HG02938 (cell line): ENCODE results near the gene AUTS2.
"Not testable (repeated sequence)": the region's sequence is repeated elsewhere in the genome, so short reads cannot be mapped to it uniquely, and the experiment has no call there.

ENCODE experiments used
- ATAC-seq: cut with Tn5 transposase; IDR thresholded peaks from one replicate; pipeline ENCODE4 v1.9.1; 2021; ENCODE audit warnings: mild to moderate bottlenecking, moderate library complexity; ENCODE audit not compliant: unreplicated experiment

AUTS2 gene

GRCh38 chr7:70624500-70625103 is 1026.3 kb downstream of the AUTS2 start:
- ATAC-seq: no peak

GRCh38 chr7:70627461-70627860 is 1029.2 kb downstream of the AUTS2 start:
- ATAC-seq: no peak

- ATAC-seq: no peak
Measured at GRCh38 chr7:70630440-70630817, 1032.2 kb downstream of the AUTS2 start.

DNA sequence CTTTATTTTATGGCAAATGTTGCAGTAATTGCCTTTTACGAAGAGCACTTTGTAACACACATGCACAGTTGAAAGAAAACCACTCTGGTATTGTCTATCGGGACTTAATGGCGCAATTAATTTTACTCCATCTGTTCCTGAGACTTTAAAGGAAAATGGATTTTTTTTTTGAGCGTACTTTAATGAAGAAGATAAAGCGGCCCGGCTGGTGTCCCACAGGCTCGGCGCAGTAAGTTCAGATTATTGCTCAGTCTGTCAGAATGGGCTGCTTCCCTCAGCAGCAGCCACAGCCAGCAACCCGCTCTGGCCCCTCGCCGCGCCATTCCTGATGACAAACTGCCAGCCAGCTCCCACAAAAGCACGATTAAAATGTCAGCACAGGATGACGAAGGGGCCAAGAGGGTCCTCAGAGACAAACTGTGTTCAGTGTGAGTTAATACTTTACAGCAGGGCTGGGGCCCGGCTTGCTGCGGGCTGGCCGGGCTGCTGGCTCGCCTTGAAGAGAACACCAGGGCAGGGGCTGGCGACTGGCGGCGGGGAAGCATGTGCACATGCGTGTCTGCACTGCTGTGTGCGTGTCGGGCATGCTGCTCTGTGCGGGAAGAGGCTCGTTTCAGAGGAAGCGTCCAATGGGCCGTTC is 1032.7 kb downstream of the AUTS2 start:
- ATAC-seq: no peak

DNA sequence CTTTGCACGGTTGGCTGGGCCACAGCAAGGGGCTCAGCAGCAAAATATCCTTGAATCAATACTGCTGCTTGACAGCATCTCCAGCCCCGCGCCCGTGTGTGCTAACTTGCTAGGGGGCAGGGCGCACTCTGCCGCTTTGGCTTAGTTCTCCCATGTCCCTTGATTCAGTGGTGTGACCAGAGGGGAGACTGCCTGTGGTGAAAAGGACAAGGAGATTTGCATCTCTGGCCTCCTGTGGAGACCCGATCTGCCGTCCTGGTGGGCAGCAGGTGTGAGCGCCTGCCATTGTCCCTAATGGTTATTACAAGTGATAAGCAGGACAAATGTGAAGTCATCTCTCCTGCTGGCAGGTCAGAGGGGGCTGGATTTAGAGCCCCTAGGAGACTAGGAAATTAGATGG is 1033.4 kb downstream of the AUTS2 start:
- ATAC-seq: no peak

GRCh38 chr7:70632400-70632799 is 1034.1 kb downstream of the AUTS2 start:
- no peak for ATAC-seq

DNA sequence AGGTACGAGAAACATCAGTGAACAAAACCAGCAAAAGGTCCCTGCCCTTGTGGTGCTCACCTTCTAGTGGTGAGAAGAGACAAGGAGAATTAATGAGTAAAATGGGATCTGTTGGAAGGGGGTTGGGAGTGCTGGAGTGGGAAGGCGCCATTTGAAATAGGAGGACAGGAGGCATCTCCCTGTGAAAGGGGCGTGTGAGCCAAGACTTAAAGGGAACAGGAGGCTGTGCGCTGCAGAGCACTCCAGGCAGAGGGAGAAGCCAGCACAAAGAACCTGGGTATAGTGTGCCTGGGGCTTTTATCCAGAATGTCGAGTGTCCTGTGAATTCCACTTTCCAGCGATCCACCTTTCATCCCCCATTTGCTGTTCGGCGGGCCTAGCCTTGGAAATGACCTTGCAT is 1035.8 kb downstream of the AUTS2 start:
- no peak for ATAC-seq

DNA sequence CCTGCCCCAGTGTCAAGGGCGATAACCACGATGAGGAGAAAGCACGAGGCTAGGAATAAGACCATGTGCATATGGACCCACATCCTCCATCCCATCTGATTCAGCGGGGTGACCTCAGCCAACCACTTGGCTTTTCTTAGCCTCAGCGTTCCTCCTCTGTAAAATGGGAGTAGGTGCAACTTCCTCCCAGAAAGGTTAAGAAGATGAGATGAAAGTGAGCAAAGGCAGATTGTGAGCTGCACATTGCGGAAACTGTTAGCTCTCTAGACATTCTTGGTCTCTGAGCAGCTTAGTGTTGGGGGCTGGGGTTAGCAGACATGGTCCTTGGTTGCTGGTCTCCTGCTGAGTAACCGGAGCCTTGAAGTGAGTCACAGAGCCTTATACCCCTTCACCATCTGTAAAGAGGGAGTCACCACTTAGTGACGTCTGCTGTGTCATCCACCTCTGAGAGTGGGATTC is 1036.4 kb downstream of the AUTS2 start:
- no peak for ATAC-seq

GRCh38 chr7:70635633-70636032 is 1037.4 kb downstream of the AUTS2 start:
- no peak for ATAC-seq

DNA sequence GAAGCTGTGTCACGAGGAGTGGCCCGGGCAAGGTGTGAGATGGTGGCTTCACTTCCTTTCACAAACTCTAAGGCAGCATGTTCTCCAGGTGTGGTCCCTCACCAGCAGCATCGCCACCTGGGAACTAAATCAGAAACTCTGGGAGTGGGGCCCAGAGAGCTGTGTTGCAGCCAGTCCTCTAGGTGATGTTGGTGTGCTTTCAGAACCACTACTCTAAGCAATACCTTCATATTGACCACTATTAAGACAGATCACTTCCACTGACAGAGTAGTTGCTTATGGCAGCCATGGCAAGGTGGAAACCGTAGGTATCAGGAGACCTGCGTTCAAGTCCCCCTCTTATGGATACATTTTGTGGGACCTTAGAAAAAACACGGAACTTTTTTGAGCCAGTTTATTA is 1037.9 kb downstream of the AUTS2 start:
- no peak for ATAC-seq

DNA sequence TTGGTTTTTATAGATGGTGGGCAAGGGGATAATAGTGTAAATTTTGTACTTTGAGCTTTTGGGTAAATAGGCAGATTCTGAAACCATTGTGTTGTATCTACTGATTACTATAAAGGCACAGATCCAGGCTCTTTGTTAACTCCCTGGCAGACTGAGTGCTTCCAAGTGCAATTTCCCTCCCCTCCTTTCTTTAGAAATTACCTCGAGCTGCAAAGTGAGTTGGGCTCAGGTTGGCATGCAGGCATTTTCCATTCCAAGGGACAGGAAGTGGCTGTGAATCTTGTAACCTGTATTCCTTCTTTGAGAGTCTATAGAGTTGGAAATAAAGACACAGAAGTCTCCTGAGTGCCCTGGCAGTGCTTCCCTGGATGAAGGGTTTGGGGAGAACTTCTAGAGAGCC is 1039.5 kb downstream of the AUTS2 start:
- ATAC-seq: no peak

- no peak for ATAC-seq
Measured at GRCh38 chr7:70638158-70639107, 1040.2 kb downstream of the AUTS2 start.

DNA sequence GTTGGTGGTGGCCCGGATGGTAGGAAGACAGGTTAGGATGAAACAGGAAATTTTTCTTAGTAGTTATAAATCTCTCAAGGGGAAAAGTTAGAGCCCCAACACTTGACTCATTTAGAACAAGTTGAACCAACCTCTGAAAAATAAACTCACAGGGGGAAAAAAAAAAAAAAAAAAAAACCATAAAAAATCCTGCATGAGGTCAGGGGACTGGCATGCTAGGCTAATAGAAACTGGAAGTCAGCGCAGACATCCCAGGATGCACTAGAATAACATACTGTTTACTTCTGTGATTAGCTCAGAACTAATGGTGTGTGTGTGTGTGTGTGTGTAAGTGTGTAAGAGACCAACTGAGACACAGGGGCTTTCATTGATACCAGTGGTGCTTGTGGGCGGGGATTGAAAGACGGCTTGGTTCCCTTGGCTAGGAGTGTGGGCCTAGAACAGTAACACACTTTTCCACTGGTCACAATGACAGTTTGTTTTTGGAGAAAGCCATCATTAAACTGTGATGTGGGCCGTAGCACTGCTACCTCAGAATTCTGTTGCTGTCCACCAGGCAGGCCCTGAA is 1042.1 kb downstream of the AUTS2 start:
- ATAC-seq: no peak

GRCh38 chr7:70641882-70642281 is 1043.6 kb downstream of the AUTS2 start:
- no peak for ATAC-seq

DNA sequence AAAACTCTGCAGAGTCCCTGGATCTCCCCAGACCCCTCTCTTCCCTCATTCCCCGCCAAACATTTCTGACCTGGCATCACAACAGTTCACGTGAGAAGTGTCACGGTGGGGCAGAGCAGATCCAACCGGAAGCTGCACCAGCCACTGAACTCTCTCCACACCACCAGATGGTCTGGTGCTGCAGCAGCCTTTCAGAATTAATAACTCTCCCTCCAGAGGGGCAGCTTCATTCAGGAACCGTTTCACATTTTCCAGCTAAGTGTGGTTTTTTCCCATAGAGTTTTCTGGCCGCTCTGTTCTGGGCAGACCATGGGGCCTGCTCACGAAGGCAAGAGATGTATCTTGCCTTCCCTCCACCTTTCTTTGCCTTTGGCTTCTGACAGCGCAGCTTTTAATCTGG is 1047.0 kb downstream of the AUTS2 start:
- no peak for ATAC-seq

DNA sequence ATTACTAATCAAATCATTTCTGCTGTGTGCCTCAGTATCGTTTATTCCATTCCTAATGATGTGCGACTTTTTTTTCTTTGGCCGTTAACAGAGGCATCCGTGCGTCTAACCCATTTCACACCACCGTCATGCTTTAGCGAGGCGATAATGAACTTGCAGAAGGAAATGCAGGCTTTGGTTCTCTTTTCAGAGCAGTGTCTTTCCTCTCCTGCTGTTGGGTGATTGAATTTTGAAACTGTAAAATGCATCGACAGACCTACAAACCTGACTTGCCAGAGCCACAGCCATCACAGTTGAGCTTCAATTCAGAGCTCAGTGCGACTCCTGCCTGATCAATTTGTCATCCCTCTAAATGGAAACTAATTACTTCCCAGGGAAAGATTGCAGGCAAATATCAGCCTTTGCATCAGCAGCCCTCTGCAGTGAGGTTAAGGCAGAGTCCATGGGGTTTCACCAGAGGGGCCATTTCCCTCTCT is 1047.6 kb downstream of the AUTS2 start:
- ATAC-seq: no peak

DNA sequence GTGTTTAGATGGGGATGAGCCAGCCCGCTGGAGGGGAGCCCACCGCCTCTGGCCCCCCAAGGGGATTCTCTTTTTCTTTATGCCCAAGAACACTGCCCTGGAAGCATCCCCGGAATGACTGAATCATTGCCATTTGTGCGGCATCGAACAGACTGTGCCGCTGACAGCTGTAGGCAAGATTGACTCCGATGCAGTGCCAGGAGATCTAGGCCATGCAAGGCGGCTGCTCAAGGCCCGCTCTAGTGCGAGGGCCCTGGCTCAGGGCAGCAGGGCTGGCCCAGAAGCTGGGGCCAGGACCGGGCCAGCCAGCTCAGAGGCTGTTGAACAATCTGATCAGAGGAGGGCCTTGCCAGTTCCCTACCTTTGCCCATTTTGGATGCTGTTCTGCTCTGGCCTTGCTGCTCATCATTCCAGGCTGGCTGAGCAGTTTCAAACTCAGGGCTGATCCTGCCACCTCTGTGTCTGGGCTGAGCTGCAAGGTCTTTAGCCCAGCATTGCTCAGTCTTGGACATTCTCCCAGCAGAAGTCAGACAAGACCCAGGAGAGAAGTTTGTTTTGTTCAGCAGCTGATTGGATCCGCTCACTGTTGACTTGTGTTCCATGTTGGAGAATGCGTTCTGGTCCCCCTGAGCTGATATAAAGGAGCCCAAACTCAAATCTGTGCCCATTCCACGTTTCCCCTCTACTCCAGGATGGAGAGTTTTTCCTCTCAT is 1048.4 kb downstream of the AUTS2 start:
- ATAC-seq: no peak

GRCh38 chr7:70647801-70648498 is 1049.7 kb downstream of the AUTS2 start:
- peak; percentile 68 for ATAC-seq

GRCh38 chr7:70648499-70648861 is 1050.2 kb downstream of the AUTS2 start:
- ATAC-seq: not testable (repeated sequence)

DNA sequence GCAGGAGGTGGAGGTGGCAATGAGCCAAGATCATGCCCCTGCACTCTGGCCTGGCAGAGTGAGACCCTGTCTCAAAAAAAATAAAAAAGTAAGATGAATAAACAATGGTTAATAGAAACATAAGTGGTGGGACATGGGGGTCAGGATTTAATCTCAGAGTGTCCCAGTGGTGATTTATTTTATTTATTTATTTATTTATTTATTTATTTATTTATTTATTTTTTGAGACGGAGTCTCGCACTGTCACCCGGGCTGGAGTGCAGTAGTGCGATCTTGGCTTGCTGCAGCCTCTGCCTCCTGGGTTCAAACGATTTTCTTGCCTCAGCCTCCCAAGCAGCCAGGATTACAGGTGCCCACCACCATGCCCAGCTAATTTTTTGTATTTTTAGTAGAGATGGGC is 1051.0 kb downstream of the AUTS2 start:
- no peak for ATAC-seq
